ENCODE data around the gene RNASE7.

RNASE7 gene

DNA sequence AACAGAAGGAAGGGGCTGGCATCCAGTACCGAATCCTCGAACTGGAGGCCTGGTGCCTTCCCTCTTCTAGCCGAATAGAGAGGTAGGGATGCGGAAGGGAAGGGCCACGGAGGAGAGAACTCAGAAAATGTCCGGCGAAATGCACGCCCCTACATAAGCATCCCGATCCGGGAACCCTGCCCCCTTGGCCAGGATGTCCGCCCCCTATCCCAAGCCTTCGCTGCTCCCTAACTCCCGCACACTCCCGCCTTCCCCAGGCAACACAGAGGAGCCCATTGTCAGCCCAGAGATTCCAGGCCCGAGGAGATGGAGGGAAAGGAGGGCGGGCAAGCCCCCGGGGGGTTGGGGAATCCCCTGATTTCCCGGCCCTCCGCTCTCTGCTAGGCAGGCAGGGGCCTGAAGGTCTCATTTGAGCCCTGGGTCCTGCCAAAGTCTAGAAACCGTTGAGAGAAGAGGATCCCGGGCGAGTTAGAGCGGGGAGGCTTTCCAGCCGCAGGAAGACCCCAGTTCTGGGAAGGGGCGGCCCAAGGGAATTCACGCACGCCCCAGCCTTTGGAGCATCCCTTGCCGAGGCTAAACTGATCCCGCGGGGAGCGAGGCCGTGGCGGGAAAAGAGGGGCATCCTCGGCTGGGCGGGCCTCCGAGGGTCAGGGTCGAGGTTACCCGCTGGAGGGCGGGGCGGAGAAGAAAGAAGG, 27.4 kb downstream of the RNASE7 start:
- peak; percentile 56 for DNase-seq

- peak; percentile 63 for DNase-seq
These were observed 28.0 kb downstream of the RNASE7 start, which contains the start of gene ARHGEF40 for GRCh38 chr14:21070083-21070609. Gene ARHGEF40, plus strand, starts transcription at chr14:21070304. Its CDS starts 93 bp downstream, at chr14:21070397.

GRCh38 chr14:21070610-21071224, 28.6 kb downstream of the RNASE7 start:
- DNase-seq = peak; percentile 71

GRCh38 chr14:21071225-21072030, 29.3 kb downstream of the RNASE7 start:
- DNase-seq = peak; percentile 95

DNA sequence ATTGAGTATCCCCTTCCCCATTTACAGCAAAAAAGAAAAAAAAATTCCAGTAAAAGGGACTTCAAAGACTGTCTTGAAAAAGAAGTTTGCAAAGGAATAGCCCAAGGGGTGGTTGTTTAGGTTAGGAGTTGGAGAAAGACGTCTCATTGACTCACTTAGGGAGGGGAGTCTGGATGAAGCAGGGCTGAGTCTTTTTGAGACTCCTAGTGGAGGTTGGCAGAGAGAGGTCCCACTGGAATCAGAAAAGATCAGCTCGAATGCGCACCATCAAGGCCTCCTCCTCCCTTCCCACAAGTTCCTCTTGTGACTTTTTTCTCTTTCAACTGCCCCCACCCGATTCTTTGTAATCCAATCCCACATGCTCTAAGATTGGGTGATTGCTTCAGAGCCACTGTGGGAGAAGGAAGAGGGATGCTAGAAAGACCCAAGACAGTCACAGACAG, 29.9 kb downstream of the RNASE7 start:
- DNase-seq = peak; percentile 65

DNA sequence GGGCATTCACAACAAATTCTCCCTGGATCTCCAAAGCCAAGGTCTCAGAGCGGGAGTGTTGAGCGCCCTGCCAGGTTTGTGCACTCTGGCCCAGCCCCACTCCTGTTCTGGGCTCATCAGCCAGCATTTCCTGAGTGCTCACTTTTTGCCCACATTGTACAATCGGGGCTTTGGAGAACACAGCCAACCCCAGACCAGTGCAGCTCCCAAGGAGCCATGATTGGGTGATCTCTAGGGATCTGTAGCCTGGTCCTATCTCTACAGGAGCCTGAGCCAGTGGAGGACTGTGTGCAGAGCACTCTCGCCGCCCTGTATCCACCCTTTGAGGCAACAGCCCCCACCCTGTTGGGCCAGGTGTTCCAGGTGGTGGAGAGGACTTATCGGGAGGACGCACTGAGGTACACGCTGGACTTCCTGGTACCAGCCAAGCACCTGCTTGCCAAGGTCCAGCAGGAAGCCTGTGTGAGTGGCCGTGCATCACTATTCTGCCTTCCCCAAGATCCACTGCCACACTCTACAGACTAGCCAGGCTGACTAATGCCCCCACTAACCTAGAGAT, 30.7 kb downstream of the RNASE7 start:
- DNase-seq = no peak

GRCh38 chr14:21073921-21074320, 31.8 kb downstream of the RNASE7 start:
- DNase-seq = no peak

GRCh38 chr14:21074398-21075272, 32.5 kb downstream of the RNASE7 start:
- DNase-seq = no peak

DNA sequence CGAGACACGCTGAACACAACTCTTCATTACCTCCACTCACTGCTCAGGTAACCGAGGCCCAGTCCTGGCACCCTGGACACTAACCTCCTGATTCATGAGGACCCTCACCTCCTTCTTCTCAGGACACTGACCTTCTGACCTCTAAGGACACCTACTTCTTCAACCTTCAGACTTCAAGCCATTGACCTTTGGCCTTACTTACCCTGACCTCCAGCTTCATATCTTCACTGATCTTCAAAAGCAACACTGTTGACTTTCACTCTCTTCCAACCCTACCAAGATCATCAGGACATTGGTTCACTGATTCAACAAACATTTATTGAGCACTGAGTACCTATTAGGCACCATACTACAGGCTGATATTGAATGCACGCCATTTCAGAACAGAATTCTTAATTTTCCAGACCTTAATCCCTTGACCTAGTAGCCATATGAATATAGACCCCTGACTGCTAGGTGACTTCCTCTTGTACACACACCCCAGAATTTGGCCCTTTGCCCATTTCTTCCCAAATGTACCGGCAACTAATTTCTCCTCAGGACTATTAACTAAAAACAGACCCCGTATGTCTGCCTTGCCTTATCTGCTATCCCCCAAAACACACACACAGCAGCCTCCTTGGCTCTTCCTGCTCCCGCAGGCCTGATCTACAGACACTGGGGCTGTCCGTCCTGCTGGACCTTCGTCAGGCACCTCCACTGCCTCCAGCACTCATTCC, 33.7 kb downstream of the RNASE7 start:
- DNase-seq = no peak

DNA sequence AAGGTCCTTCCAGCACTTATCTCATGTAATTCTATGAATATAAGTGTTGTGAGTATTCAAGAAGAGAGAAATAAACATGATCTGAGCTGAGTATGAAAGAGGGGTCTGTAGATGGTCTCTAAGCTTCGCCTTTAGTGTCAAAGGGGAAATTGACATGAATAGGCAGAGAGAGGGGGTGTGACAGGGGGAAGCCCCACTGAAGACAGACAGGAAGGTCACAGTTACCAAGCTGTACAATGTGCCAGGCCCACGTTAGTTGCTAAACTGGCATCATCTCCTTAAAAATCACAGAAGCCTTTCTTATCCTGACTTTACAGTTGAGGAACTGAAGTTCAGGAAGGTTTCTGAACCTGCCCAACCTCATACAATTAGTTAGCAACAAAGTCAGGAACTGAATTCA, 35.5 kb downstream of the RNASE7 start:
- DNase-seq = no peak

DNA sequence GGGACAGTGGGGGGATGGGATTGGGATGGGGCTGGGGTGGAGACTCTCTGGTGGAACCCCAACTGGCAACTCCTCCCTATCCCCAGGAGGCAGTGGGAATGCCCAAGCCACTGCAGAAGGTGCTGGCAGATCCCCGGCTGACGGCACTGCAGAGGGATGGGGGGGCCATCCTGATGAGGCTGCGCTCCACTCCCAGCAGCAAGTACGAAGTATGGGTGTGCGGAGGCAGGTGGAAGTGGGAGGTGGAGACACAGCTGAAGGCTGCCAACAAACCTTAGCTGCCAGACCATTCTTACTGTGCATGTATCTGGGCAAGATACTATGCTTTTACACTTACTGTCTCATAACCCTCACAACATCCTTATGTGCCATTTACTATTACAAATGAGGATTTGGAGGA, 36.1 kb downstream of the RNASE7 start:
- no peak for DNase-seq

- DNase-seq = no peak
These were observed 36.6 kb downstream of the RNASE7 start for GRCh38 chr14:21078726-21079125.

DNA sequence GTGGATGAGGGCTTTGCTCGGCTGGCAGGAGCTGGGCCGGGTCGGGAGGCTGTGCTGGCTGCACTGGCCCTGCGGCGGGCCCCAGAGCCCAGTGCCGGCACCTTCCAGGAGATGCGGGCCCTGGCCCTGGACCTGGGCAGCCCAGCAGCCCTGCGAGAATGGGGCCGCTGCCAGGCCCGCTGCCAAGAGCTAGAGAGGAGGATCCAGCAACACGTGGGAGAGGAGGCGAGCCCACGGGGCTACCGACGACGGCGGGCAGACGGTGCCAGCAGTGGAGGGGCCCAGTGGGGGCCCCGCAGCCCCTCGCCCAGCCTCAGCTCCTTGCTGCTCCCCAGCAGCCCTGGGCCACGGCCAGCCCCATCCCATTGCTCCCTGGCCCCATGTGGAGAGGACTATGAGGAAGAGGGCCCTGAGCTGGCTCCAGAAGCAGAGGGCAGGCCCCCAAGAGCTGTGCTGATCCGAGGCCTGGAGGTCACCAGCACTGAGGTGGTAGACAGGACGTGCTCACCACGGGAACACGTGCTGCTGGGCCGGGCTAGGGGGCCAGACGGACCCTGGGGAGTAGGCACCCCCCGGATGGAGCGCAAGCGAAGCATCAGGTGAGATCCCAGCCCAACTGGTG, 39.5 kb downstream of the RNASE7 start:
- no peak for DNase-seq

DNA sequence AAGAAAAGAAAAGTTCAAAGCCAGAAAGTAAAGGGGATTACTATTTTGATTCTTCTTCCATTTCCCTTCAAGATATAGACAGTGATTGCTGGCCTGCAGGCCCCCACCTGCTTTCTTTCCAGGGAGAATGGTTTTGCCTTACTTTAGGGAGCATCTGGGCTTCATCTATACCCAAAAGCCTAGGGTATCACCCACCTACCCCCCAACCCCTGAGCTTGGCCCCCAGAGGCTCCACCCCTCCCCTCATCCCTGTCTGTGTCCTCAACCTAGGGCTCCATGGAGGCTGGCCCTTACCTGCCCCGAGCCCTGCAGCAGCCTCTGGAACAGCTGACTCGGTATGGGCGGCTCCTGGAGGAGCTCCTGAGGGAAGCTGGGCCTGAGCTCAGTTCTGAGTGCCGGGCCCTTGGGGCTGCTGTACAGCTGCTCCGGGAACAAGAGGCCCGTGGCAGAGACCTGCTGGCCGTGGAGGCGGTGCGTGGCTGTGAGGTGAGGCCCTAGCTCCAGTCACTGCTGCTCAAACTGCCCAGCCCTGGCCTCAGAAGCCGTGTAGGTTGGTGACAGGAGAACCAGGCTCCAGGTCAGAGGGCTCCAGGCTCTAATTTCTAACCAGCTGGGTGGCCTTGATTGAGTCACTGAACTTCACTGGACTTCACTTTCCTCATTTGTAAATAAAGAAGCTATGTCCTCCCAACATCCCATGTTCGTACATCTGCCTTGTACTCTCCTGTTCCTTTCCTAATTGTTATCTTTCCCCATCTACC, 41.6 kb downstream of the RNASE7 start:
- DNase-seq = no peak

DNA sequence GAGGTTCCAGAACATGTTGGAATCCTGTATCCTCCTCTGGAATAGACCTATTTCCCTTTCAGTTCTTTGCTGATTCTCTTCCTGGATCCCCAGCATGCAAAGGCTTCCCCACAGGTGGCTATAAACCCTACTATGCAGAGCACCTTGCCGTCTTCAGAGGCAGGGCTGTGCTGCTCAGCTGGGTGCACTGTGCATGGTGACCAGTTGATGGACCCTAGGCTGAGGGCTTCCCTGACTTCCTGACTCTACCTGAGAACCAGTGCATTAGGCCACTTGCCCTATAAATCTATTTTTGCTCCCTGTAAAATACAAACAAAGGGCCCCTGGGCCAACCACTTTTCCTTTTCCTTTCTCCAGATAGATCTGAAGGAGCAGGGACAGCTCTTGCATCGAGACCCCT, 42.2 kb downstream of the RNASE7 start:
- DNase-seq = no peak

- DNase-seq = peak; percentile 78
These were observed 43.1 kb downstream of the RNASE7 start for GRCh38 chr14:21084998-21085853.

GRCh38 chr14:21086908-21087293, 44.7 kb downstream of the RNASE7 start:
- no peak for DNase-seq

GRCh38 chr14:21087294-21088091, 45.3 kb downstream of the RNASE7 start:
- DNase-seq = peak; percentile 91

All from EL (cell line).